COLO668 (cell line): ENCODE results near the gene HMGCLL1.

Experiments
- DNase-seq: peaks from one replicate; lab custom pipeline; 2025; ENCODE audit not compliant: unreplicated experiment; lab: John Stamatoyannopoulos, UW

The HMGCLL1 gene

DNA sequence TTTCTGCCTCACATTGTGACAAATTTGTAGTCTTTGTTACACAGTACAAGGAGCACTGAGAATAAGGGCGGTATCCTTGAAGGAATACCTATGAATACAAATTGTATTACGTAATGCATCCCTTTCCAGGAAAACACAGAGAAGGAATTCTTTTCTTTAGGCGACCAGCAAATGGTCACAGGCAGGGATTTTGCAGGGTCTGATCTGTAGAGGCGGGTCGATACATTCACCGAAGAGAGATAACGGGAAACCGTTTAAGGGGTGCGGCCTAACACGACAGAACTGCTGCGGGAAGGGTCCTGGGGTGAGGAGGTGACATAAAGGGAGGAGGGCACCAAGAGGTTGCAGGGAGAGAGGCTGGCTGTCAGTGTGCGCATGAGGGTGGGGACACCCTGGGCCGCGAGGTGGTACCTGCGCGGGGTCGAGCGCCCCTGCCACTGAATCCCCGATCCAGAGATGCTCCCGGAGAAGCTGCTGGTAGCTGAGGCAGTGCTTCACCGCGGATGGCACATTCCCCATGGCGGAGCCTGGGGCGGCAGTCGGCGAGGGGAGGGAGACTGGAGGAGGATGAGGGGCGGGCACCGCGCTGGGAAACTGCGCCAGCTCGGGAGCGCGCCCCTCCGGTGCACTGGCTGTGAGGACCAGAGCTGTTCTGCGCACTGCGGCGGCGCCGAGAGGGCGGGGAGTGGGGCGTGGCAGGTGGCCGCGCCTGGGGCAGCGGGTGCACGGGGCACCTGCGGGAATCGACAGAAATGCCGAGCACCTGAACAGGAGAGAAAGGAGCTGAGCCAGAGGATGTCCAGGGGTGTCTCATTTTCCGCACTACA, at the start of gene HMGCLL1:
HMGCLL1 (minus strand) TSS at position 656 of the 827 bp plus-strand sequence; CDS start at position 519, 137 bp downstream.
- DNase-seq = peak; percentile 17

DNA sequence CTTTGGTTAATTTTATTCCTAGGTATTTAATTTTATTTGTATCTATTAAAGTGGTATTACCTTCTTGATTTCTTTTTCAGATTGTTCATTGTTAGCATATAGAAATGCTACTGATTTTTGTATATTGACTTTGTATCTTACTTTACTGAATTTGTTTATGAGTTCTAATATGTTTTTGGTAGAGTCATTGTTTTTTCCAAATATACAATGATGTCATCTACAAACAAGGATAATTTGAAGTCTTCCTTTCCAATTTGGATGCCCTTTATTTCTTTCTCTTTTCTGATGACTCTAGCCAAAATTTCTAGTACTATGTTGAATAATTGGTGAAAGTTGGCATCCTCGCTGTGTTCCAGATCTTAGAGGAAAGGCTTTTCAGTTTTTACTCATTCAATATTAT, 43.0 kb upstream of the HMGCLL1 start:
- no peak for DNase-seq

DNA sequence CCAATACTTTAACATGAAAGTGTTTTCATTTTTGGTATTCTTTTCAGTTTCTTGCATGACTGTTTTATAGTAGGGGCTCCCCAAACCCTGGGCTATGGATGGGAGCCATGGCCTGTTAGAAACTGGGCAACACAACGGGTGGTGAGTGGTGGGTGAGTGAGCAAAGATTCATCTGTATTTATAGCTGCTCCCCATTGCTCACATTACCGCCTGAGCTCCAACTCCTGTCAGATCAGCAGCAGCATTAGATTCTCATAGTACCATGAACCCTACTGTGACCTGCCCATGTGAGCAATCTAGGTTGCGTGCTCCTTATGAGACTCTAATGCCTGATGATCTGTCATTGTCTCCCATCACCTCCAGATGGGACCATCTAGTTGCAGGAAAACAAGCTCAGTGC, 42.3 kb upstream of the HMGCLL1 start:
- DNase-seq = no peak

- DNase-seq = no peak
These were observed 38.3 kb upstream of the HMGCLL1 start for GRCh38 chr6:55617272-55617671.

GRCh38 chr6:55604021-55604420, 25.0 kb upstream of the HMGCLL1 start:
- no peak for DNase-seq

GRCh38 chr6:55601120-55601519, 22.1 kb upstream of the HMGCLL1 start:
- no peak for DNase-seq

GRCh38 chr6:55594442-55594841, 15.4 kb upstream of the HMGCLL1 start:
- no peak for DNase-seq

- DNase-seq = no peak
These were observed 5.8 kb upstream of the HMGCLL1 start for GRCh38 chr6:55584654-55585354.

DNA sequence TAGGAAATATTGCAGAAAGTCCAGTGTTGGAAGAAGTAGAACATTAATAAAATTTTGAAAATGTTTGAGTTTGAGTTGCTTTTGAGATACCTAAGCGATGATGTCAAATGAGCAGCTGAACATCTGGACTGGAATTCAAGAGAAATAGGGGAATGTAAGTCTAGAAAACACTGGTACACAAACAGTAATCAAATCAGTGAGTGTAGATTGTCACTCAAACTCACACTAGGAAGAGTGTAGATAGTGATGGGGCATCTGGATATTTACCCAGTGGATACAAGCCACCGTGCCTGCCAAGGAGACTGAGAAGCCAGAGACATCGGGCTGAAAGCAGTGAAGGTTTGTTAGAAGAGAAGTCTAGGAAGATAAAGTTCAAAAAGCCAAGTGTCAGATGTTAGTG, 2.2 kb downstream of the HMGCLL1 start:
- no peak for DNase-seq

DNA sequence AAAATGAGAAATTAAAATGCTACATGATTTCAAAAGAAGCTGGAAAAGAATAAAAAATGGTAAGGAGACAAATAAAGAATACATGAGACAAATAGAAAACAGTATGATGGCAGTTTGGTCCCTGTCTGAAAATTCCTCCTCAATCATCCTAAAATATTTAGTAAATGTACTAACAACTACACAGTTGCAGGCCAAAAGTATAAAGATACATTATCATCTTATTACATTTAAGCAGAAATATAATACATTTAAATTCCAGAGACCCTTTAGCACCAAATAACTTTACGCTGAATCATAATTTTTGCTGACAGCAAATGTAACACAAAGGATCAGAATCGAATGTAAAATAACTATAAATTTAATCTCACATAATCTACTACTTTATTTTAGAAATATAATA, 4.4 kb downstream of the HMGCLL1 start:
- no peak for DNase-seq

GRCh38 chr6:55569638-55570037, 9.4 kb downstream of the HMGCLL1 start:
- no peak for DNase-seq

DNA sequence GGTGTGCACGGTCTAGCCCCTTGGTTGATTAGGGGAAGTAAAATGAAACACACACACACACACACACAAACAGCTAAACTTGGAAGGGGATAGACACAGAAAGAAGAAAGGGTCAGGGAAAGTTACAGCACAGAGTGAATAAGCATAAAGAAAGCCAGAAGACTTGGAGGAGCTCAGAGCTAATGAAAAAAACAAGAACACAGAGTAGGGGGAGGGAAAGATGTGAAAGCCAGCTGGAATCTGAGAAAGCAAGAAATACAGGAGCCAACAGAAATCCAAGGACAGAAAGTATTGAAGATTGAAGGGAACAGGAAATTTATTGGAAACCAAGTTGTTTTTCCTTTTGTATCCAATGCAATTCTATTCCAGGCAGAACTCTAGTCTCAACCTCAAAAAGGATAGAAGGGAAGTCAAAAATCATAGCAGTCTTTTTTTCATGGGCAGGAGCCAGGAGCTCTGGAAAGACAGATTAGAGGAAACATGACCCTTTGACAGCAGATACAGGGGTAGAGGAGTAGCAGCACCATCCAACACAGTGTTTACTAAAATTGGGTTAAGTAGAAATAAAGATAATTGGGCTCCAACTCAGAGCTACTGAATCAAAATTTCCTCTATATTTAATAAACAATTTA, 10.1 kb downstream of the HMGCLL1 start:
- DNase-seq = no peak

DNA sequence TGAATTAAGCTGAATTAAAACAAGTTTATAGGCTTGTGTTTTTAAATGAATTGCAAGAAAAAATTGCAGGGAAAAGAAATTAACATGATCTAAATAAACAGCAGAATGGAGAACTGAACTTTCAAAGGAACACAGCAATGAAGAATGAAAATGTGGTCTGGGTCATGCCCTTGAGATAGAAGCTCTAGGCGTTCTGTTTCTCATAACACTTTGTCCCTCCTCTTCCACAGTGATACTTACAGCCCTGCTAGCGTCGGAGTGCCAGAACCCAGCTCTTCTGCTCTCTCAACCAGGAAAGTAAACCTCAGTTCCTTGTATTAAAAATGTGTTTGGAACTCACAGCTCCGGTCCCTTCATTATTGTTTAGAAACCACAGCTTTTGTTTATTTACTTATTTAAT, 11.4 kb downstream of the HMGCLL1 start:
- DNase-seq = no peak

- DNase-seq = no peak
These were observed 12.8 kb downstream of the HMGCLL1 start for GRCh38 chr6:55566036-55566710.

DNA sequence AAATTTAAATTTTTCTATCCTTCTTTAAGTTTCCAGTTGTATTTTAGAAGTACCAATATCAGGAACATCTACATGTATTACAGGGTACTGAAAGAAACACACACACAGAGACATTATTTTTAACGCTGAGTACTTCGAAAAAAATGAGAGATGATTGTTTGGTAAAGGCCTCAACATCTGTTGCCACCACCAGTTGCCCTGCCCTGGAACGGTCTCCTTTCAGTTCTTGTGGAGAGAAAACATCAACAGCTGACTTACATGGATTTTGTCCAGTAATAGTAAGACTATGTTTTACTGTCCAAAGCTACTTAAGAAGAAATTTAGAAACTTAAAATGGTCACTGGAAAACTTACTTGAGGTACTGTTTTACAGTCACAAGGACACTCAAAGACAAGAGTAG, 16.7 kb downstream of the HMGCLL1 start:
- no peak for DNase-seq

- no peak for DNase-seq
These were observed 18.6 kb downstream of the HMGCLL1 start for GRCh38 chr6:55560290-55560885.

GRCh38 chr6:55557146-55557545, 21.8 kb downstream of the HMGCLL1 start:
- DNase-seq = no peak

DNA sequence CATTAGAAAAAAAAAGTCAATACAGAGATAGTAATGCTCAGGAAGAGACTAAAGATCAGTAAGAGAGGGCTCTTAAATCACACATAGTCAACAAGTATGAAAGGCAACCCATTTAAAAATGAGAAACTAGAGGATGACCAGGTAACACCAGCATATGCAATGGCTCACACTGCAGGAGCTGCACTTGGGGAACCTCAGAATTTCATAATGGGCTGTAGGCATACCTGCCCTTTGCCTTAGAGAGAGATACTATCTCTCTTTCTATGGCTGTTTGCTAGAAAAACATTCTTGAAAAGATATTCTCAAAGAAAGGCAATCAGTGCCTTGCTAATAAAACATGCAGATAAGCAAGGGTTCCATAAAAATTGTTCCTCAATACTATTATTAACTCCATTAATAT, 33.2 kb downstream of the HMGCLL1 start:
- no peak for DNase-seq

DNA sequence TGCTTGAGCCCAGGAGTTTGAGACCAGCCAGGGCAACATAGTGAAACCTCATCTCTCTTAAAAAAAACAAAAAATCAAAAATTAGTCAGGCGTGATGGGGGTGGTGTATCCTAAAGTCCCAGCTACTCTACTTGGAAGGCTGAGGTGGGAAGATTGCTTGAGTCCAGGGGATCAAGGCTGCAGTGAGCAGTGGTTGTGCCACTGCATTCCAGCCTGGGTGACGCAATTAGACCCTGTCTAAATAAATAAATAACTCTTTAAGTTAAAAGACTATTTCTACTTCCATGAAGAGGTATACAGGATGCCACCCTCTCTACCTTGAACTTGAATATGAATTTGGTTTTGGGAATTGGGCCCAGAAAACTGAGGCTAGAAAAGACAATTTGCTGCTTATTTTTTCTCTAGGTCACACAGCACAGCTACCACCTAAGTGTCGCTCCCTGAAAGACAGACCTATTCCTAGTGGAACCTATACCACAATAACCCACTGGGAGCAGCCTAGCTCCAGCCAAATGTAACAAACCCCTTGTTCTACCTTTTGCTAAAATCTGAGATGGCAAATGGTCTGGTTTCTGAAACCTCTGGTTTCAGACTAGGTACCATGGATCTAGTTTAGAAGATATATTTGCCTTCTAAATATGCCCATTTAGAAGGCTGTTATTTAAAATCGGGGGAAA, 35.2 kb downstream of the HMGCLL1 start:
- DNase-seq = no peak

DNA sequence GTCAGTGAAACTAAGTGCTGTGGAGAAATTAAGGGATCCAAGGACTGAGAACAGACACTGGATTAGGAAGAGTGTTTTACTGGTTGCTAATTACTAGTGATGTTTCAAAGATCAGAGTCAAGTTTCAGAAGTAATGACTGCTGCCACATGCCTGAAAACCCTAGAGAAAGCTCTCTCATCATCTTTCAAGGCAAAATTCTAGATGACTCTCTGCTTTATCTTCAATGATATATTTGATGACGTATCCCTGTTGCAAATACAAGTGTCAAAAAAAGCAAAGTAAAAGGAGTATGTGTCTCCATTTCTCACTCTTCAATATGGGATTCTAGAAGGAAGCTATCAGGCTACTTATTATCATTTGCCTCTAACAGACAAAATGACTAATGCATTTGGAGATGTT, 38.0 kb downstream of the HMGCLL1 start:
- DNase-seq = no peak
